MM.1S (cell line): ENCODE results near the gene OR1E1.
"Not testable (repeated sequence)": the region's sequence is repeated elsewhere in the genome, so short reads cannot be mapped to it uniquely, and the experiment has no call there.

ENCODE experiments used
- DNase-seq: peaks from one replicate; pipeline ENCODE4 v3.0.0-alpha.2; 2015
- H2AFZ ChIP-seq: fragments of 300-600 bp; sonication (generic); 2 replicates; pipeline ENCODE4 v1.6.0; 2016; ENCODE audit warnings: antibody characterized with exemption, low read length
- H3F3A ChIP-seq: fragments of 300-600 bp; sonication (generic); 2 replicates; pipeline ENCODE4 v1.6.1; 2016; ENCODE audit warnings: mild to moderate bottlenecking, antibody characterized with exemption, low read length, moderate library complexity, mixed read lengths; ENCODE audit not compliant: insufficient read depth
- H3K27ac ChIP-seq: fragments of 300-600 bp; sonication (generic); 2 replicates; pipeline ENCODE4 v1.5.1; 2016; ENCODE audit warnings: mild to moderate bottlenecking, low read length
- H3K27me3 ChIP-seq: fragments of 300-600 bp; sonication (generic); replicated peaks from 2 replicates; pipeline ENCODE4 v1.6.0; 2016; ENCODE audit warnings: low read length; ENCODE audit not compliant: insufficient read depth
- H3K36me3 ChIP-seq: fragments of 300-600 bp; sonication (generic); replicated peaks from 2 replicates; pipeline ENCODE4 v1.6.1; 2016; ENCODE audit warnings: mild to moderate bottlenecking, low read length, mixed read lengths; ENCODE audit not compliant: insufficient read depth
- H3K4me1 ChIP-seq: fragments of 300-600 bp; sonication (generic); 2 replicates; pipeline ENCODE4 v1.6.1; 2016; ENCODE audit warnings: low read length, mixed read lengths
- H3K4me2 ChIP-seq: fragments of 300-600 bp; sonication (generic); 2 replicates; pipeline ENCODE4 v1.6.0; 2016; ENCODE audit warnings: low read depth, low read length
- H3K4me3 ChIP-seq: fragments of 300-600 bp; sonication (generic); 2 replicates; pipeline ENCODE4 v1.5.1; 2016; ENCODE audit warnings: low read length, mixed read lengths
- H3K79me2 ChIP-seq: fragments of 300-600 bp; sonication (generic); 2 replicates; pipeline ENCODE4 v1.6.1; 2016; ENCODE audit warnings: mixed run types, low read length, mixed read lengths
- H3K9ac ChIP-seq: fragments of 300-600 bp; sonication (generic); 2 replicates; pipeline ENCODE4 v1.6.1; 2016; ENCODE audit warnings: low read length, mixed read lengths
- H3K9me2 ChIP-seq: fragments of 300-600 bp; sonication (generic); replicated peaks from 2 replicates; pipeline ENCODE4 v1.6.1; 2016; ENCODE audit warnings: mild to moderate bottlenecking, low read length, mixed read lengths; ENCODE audit not compliant: insufficient read depth
- H3K9me3 ChIP-seq: fragments of 300-600 bp; sonication (generic); replicated peaks from 2 replicates; pipeline ENCODE4 v1.6.1; 2016; ENCODE audit warnings: mild to moderate bottlenecking, low read length, mixed read lengths; ENCODE audit not compliant: insufficient read depth
- H4K20me1 ChIP-seq: fragments of 300-600 bp; sonication (generic); 2 replicates; pipeline ENCODE4 v1.6.1; 2016; ENCODE audit warnings: mild to moderate bottlenecking, low read length, moderate library complexity, mixed read lengths; ENCODE audit not compliant: insufficient read depth
- CTCF ChIP-seq: fragments of 300-600 bp; sonication (generic); IDR thresholded peaks from 2 replicates; pipeline ENCODE4 v1.5.1; 2016; ENCODE audit warnings: antibody characterized with exemption, low read length, mixed read lengths
- EZH2 ChIP-seq: fragments of 300-600 bp; sonication (generic); optimal IDR thresholded peaks from 2 replicates; pipeline ENCODE3; 2017; ENCODE audit warnings: low read depth, mild to moderate bottlenecking, antibody characterized with exemption, low read length, mixed read lengths
- EZH2phosphoT487 ChIP-seq: fragments of 300-600 bp; sonication (generic); IDR thresholded peaks from 2 replicates; pipeline ENCODE4 v1.6.1; 2018; ENCODE audit warnings: antibody characterized with exemption, low read length

OR1E1 gene

GRCh38 chr17:3401786-3402185, 3.6 kb upstream of the OR1E1 start:
- Histone ChIP-seq H3K36me3 (no peaks in the 10 kb centered on the region), H4K20me1 (no peaks in the 10 kb centered on the region), H3K27me3 (no peaks in the 10 kb centered on the region), H3K9me2 (no peaks in the 10 kb centered on the region), H3K79me2 (no peaks in the 10 kb centered on the region), H3K4me3 (no peak overlapping the region), H3K9ac (no peak overlapping the region), H3K4me2 (no peak overlapping the region), H2AFZ (no peak overlapping the region), H3K9me3 (no peaks in the 10 kb centered on the region), H3K27ac (no peak overlapping the region), H3K4me1 (no peaks in the 10 kb centered on the region), H3F3A (no peaks in the 10 kb centered on the region)
- no peak for DNase-seq
- no peak for TF ChIP-seq EZH2
- TF ChIP-seq CTCF, result no peak
- no peak for TF ChIP-seq EZH2phosphoT487

GRCh38 chr17:3400055-3400454, 1.8 kb upstream of the OR1E1 start:
- no peaks in the 10 kb centered on the region for H3K27me3 ChIP-seq
- no peak overlapping the region for H3K4me2 ChIP-seq
- DNase-seq, result no peak
- H3K9me3 ChIP-seq, result no peaks in the 10 kb centered on the region
- no peak overlapping the region for H3K9ac ChIP-seq
- H3K4me1 ChIP-seq, result no peaks in the 10 kb centered on the region
- no peaks in the 10 kb centered on the region for H3F3A ChIP-seq
- no peak overlapping the region for H3K27ac ChIP-seq
- TF ChIP-seq EZH2 (no peak), CTCF (no peak), EZH2phosphoT487 (no peak)
- H4K20me1 ChIP-seq, result no peaks in the 10 kb centered on the region
- no peak overlapping the region for H2AFZ ChIP-seq
- no peaks in the 10 kb centered on the region for H3K9me2 ChIP-seq
- no peaks in the 10 kb centered on the region for H3K79me2 ChIP-seq
- no peak overlapping the region for H3K4me3 ChIP-seq
- H3K36me3 ChIP-seq, result no peaks in the 10 kb centered on the region

- H4K20me1 ChIP-seq, H3K4me3 ChIP-seq, H3K4me1 ChIP-seq, H3K27ac ChIP-seq, H3F3A ChIP-seq, H3K9me3 ChIP-seq, H3K9ac ChIP-seq, H3K9me2 ChIP-seq, H3K36me3 ChIP-seq, H3K27me3 ChIP-seq, H3K79me2 ChIP-seq, H3K4me2 ChIP-seq, DNase-seq, H2AFZ ChIP-seq: not testable (repeated sequence)
These were observed 409 bp downstream of the OR1E1 start for GRCh38 chr17:3397801-3398200.

- Histone ChIP-seq H3K9me2 (no peaks in the 10 kb centered on the region), H2AFZ (no peak overlapping the region), H3K27me3 (no peaks in the 10 kb centered on the region), H3F3A (no peaks in the 10 kb centered on the region), H3K9ac (no peak overlapping the region), H4K20me1 (no peaks in the 10 kb centered on the region), H3K27ac (no peak overlapping the region), H3K36me3 (no peaks in the 10 kb centered on the region), H3K4me2 (no peak overlapping the region), H3K4me1 (no peaks in the 10 kb centered on the region), H3K4me3 (no peak overlapping the region), H3K79me2 (no peaks in the 10 kb centered on the region), H3K9me3 (no peaks in the 10 kb centered on the region)
- no peak for DNase-seq
- TF ChIP-seq EZH2, result no peak
- TF ChIP-seq EZH2phosphoT487, result no peak
- TF ChIP-seq CTCF, result no peak
These were observed 8.4 kb downstream of the OR1E1 start for GRCh38 chr17:3389791-3390190.
